GDM1 (cell line): ENCODE data around the gene RNASE8.
"Not testable (repeated sequence)": the region's sequence is repeated elsewhere in the genome, so short reads cannot be mapped to it uniquely, and the experiment has no call there.

ENCODE experiments used
- DNase-seq: peaks from one replicate; lab custom pipeline; 2025; lab: John Stamatoyannopoulos, UW

Gene RNASE8, protein sequence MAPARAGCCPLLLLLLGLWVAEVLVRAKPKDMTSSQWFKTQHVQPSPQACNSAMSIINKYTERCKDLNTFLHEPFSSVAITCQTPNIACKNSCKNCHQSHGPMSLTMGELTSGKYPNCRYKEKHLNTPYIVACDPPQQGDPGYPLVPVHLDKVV

DNA sequence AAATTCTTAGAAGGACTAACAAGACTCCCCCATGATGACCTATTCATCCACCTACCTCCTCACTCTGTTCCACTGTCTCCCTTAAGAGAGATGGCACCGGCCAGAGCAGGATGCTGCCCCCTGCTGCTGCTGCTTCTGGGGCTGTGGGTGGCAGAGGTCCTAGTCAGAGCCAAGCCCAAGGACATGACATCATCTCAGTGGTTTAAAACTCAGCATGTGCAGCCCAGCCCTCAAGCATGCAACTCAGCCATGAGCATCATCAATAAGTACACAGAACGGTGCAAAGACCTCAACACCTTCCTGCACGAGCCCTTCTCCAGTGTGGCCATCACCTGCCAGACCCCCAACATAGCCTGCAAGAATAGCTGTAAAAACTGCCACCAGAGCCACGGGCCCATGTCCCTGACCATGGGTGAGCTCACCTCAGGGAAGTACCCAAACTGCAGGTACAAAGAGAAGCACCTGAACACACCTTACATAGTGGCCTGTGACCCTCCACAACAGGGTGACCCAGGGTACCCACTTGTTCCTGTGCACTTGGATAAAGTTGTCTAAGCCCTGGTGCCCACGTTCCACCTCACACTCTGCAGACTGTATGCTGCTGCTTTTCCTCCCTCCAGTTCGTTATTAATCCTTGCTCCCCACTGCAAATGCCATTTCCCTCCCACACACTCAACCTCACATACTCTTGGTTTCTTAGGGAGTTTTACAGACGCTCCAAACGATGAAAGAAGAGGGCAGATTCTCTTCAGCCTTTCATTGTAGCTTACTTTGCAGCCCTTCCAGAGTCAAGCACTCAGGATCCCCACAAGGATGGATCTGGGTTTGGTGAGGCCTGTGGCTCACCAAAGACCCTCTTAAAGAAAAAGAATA is at the start of gene RNASE8:
RNASE8 (plus strand) TSS at position 20 of the 873 bp plus-strand sequence; CDS start at position 91, 71 bp downstream.
- DNase-seq, result no peak

- not testable (repeated sequence) for DNase-seq
Observed at GRCh38 chr14:21009721-21010120, 47.9 kb upstream of the RNASE8 start.

DNA sequence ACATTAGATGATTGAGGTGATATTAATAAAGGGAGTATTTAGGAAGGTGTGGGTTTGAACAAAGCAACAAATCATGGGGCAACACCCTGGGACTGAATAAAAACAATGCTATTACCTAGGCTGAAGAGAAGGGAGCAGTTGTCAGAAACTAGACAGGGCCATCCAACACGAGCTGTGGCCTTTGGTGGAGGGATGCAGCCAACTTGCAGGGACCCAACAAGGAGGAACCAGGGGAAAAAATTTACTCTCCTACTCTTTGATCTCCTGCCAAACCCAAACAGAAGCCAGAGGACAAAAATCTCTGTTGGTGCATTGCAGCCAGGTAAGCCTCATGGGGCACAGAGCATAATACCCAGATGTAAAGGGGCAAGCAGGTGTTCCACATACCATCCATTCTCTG is 46.5 kb upstream of the RNASE8 start:
- DNase-seq, result no peak

DNA sequence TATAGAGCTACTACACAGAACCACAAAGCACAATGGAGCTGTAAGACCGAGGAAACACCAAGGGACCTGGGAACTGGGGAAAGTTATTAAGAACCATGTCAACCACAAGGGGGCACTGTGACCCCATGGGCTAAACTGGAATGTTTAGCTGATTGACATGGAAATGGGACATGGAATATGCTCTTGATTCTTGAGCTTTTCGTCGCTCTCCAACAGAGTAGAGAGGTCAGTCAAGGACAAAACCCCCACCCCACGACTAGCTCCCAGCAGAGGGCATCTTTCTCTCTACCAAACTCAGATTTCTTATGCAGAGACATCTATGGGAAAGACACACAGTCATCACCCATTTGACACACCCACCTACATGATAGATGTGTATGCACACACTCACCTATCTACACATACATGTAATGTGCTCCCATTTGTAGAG is 42.8 kb upstream of the RNASE8 start:
- DNase-seq, result peak; percentile 66

DNA sequence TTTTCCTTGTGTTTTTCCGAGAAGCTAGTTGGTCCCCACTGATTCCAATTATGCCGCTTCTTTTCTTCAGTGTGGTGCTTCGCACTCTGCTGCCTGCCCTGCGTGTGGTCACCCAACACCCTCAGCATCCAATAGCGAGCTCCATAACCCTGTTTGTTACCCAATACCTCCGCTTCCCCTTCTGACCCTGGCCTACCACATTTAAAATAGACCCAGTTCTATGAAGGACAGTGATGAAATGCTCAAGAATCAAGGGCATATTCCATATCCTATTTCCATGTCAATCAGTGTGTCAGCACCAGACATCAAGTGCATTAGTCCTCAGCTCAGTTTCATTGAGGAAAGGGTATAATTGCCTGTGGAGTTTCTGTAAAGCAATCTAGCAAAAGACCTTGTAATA is 42.3 kb upstream of the RNASE8 start:
- no peak for DNase-seq

DNA sequence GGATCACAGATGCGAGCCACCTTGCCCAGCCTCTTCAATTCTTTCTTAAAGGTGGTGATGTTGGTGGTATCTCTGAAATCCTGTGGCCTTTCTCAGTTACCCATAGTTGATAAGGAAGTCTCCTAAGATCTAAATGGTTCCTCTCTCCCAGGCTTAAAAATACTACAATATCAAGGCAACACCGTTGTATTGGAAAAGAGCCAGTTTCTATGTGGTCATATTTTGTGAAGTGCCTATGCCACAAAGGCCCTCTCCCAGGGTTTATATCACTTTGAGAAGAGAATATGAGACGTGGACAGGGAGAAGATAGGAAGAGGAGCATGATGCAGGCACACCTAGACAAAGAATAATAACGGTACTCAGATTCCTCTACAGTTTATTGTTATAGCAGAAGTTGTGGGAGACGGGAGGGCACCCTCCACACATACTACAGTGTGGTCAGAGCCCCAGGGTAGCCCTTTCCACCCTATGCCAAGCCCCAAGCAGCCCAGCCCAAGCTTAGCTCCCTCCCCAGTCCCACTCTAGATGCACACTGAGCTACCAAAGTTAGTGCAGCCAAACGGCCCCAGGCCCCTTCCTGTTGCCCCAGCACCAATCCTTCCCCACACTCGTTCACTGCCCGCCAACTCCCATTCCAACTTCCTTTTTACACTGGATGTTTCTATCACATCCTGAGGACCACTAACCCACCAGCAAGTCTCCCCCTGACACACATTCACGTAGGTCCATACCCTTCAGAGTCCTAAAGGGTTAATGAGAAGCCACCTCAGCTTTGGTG is 41.0 kb upstream of the RNASE8 start:
- DNase-seq, result no peak

DNA sequence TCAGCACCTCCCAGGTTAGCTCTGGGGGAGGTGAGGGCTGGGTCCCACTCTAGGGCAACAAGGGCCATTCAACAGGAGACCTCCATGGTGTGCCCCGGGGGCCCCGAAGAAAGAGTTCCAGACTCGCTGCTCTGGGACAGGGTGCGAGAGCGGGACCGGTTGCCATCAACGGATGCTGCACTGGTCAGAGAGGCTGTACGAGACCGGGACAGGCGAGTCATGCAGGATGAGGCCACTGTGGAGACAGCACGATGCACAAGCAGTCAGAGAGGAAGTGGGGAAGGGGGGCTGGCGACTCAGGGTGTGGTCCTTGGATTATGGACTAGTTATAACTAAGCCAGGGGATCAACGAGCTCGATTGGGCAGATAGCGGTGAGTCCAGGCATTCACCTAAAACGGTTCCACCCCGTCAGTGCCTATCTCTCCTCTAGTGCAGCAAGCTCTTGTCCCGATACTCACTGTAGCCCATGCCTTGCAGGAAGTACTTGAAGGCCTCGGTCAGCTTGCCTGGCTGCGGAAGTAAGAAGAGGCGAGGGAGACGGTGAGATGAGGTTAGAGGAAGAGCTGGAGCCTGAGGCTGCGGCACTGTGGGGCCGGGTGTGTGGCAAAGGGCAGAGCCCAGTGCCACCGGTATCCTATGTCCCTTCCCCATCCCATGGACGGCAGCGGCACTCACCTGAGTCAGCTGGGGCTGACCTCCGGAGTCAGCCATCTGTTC is 39.9 kb upstream of the RNASE8 start:
- DNase-seq, result no peak

- DNase-seq, result no peak
Observed at GRCh38 chr14:21018286-21018685, 39.3 kb upstream of the RNASE8 start.

GRCh38 chr14:21018781-21019180 is 38.8 kb upstream of the RNASE8 start:
- DNase-seq, result no peak

- DNase-seq, result no peak
Observed at GRCh38 chr14:21019366-21019765, 38.3 kb upstream of the RNASE8 start.

- DNase-seq, result no peak
Observed at GRCh38 chr14:21020977-21021545, 36.6 kb upstream of the RNASE8 start.

- no peak for DNase-seq
Observed at GRCh38 chr14:21022686-21023085, 34.9 kb upstream of the RNASE8 start.

DNA sequence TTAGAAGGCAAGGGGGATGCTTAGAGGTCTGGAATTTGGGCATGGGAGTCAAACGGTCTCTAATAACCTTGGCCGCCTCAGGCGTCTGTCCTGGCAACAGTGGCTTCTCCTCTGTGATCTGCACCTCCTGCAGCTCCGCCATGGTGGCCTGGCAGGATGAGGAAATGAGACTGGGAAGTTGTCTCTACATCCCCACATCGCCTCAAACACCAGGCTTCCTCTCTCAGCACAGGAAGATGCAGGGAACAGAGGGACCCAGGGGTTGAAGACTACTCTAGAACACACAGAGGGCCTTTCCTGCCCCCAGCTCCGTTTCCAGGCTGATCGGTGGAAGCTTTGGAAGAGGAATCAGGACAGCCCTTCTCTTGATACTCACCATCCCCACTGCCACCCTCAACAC is 34.4 kb upstream of the RNASE8 start:
- no peak for DNase-seq

DNA sequence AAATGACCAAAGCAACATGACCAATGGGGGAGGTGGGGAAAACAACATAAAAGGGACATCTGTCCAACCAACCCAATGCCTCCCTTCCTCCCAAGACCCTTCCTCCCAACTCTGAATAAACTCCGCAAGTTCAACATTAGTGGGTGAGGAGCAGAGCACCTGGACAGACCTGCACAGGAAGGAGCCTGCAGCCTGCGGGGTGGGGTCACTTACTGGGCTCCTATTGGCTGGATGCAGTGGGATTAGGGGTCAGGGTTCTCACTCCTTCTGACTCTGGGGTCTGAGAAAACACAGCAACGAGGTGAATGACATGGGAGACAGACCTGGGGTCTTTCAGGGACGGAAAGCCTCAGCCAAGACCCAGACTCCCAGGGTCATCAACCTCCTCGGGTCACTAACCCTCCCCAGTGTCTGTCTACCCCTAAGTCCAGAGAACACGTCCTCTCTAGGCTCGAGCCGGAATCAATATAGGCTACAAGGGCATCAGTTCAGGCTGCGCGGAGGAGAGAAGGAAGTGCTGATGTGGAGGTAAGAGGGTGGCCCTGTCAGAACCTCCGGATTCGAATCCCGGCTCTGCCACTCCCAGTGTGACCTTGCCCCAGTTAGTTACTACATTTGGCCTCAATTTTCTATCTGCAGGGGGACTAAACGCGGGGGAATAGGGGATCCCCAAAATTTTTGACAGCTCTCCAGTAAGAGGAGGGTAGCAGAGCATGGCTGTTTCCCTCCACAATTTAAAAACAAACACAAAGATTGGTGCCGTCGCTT is 33.6 kb upstream of the RNASE8 start:
- no peak for DNase-seq

DNA sequence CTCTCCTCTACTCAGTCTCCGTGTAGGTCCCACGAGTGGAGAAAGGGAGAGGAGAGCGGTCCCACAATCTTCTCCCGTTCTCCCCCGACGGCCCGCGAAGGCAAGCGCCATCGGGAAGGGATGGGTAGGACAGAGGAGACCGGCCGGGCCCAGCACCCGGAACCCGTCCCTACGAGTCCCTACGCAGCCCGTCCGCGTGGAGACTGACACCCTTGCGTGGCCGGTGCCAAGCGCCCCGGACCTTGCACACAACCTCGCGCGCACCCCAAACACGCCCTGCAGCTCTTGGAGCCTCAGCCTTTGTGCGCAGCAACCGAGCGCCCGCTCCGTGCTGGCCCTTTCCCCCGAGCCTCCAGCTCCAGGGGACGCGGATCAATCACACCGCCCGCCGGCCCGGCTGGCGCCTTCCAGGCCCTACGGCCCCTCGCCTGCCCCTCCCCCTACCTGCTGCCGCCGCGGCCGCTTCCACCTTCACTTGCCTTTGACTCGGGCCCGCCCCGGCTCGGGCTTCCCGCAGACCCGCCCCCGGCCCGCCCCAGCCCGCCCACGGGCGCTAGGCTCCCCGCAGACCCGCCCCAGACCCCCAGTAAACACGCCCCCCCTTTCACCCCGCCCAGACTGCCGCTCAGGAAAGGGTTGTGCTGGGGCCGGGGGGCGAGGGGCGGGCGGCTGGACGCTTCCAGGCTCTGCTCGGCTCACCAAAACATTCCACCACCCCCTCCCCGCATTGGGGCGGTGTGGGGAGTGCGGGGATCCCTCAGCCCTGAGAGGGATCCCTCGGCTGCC is 32.8 kb upstream of the RNASE8 start, which contains the start of gene NDRG2:
NDRG2 (minus strand) TSS at position 477 of the 786 bp plus-strand sequence. CDS start 1,746 bp downstream, outside the sequence.
- DNase-seq, result peak; percentile 68

DNA sequence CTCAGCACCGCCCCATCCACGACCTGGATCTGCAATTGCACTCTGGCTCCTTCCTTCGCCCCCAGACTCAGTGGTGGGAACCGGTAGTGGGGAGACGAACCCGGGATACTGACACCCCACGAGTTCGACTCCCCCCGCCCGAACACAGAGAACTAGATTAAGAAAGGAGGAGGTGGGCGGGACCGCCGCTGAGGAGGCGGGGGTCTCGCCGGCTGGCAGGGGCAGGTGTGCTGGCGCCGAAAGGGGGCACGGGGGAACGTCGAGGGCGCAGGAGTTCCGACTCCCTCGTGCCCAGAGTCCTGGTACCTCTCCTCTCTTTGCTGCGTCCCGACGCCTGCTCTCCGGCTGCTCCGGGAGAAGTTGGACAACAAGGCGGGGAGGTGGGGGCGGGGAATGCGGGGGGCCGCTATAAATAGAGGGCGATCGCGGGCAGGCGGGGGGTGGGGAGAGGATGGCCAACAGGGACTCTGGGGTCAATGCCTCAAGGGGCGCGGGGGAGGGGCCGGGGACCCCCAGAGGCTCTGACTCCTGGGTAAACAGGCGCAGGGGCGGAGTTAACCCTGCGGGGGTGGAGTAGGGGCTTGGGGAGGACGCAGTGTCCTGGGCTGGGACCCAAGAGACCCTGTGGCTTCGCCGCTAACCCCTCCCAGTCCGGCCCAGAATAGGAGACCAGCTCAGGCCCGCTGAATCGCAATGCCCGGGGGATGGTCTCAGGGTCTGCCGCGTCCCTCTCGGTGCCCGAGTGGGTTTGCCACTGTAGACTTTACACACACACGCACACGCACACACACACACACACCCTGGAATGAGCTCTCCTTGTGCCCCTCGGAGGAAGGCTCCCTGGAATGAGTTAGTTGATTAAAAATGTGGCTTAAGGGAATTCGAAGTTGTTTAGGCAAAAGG is 32.0 kb upstream of the RNASE8 start:
- no peak for DNase-seq

DNA sequence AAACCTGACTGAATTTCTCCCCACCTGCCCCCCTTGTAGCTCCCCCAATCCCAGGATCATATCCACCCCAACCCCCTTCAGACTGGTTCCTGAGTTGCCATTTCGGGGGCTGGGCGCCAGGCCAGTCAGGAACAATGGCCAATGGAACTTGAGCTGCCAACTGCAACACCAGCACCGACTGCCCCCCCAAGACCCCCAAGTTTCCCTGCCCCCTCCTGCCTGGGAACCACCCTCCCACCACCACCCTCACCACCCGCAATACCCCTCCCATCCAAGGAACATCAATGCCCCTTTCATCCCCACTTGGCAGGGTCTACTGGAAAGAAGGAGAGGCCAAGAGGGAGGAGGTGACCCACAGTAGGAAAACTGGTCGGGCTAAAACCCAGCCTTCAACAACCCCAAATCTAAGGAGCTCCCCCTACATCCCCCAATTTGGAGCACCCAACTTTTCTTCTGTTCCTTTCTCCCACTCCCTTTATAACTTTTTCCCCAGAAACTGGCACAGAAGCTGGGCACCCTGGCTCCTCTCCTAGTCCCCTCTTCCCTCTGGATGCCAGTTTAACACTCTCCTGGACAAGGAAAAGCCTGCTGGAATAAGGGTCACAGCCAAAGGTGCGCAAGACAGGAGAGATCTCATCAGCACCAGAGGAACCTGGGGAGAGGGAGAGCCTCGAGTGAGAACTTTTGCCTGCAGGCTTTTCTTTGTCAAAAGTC is 31.2 kb upstream of the RNASE8 start:
- no peak for DNase-seq

- DNase-seq, result no peak
Observed at GRCh38 chr14:21026988-21027315, 30.7 kb upstream of the RNASE8 start.
